HG03097 (cell line): Measurements from ENCODE around the gene ZNF70.

Experiments used
- ATAC-seq: cut with Tn5 transposase; IDR thresholded peaks from one replicate; pipeline ENCODE4 v1.9.1; 2021; ENCODE audit not compliant: unreplicated experiment, low FRiP score

The ZNF70 gene

DNA sequence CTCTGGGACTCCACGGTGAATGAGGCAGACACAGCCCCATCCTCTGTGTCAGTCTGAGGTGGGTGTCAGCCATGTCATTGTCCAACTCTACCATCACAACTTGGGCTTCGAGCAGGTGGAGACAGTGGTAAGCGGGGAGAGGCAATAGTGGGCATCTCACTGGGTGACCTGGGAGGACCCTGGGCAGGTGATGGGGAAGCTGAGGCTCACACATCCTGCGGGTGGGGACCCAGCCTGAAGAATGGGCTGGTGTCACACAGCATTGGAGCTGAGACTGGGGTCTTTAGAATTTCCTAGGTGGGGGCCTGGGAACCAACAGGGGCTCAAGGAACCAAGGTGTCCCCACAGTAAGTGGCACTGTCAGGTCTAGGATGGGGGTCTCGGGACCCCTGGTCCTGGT lies 28.8 kb upstream of the ZNF70 start:
- ATAC-seq: no peak

DNA sequence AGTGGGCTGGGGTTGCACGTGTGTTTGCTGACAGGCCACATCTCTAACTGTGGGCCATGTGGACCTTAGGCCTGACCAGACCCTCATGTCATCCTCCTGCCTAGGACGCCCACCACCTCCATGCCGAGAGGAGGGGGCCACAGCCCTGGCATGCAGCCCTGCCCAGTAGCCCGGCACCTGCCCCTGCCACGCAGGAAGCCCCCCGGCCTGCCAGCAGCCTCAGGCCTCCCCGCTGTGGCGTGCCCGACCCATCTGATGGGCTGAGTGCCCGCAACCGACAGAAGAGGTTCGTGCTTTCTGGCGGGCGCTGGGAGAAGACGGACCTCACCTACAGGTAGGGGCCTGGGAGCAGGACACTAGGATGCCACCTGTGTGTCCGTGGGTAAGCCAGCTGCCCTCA lies 28.2 kb upstream of the ZNF70 start:
- no peak for ATAC-seq

DNA sequence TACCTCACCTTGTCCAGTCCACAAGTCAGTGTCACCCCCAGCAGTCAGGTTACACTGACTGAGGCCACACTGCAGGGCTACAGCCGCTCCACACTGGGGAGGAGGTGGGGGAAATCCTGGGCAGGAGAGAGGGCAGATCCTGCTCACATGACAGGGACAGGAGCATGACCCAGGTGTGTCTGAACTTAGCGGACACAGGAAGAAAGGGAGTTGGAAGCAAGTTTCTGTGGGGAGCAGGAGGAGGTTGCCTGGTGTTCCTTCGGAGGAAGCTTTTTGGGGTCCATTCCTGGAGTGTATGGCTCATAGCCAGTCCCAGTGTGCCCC lies 27.6 kb upstream of the ZNF70 start:
- no peak for ATAC-seq

DNA sequence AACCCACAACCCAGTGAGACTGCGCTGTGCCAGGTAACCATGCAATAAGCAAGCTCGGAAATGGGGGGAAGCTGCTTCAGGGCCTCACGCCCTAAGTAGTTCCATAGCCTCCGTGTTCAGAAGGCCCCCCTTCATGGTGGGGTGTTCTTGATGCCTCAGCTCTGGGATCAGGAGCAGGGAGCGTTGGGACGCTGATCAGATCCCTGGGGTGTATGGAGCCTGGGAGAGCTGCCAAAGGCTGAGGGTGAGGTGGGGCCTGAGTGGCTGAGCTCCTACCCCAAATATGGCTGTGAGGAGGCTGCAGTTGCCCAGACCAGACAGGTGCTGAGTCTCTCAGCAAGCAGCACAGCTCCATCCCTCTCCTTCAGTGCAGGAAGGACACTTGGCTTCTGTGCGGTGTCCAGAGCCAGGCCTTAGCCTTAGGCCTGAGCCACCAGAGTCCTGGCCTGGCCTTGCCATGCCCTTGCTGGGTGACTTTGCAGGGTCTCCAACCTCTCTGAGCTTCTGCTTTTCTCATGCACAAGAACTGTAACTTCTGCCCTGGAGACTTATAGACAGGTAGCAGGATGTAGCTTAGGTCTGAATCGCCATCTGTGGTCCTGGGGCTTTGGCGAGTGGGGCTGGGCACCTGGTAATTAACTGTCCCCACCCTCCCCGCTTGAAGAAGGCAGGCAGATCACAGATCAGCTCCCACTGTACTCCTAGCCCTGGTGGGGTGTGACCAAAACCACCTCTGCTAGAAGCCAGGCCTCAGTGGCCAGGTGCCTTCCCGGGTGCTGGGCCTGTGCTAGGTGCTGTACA lies 27.1 kb upstream of the ZNF70 start:
- no peak for ATAC-seq

DNA sequence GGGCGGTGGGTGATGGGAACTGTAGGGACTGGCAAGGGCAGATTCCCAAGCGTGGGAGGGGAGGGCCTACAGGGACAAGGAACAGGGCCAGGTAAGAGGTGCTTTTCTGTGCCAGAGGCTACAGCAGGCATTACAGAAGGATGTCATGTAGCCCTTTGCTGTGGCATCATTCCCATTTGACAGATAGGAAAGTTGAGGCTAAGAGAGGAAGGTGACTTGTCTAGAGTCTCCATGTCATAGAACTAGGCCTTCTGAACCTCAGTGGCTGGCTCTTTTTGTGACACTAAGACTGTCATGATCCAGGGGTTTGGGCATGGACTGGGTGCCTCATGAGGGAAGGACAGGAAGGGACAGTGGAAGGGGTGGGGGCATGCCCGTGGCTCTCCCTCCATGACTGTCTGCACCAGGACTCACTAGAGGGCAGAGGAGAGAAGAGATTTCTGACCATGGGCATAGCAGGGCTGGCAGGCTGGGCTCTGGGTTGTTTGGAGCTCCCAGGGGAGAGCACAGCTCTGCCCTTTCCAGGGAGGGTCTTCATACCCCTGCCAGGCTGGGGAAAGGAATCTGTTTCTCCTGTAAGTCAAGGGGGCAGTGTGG lies 25.0 kb upstream of the ZNF70 start:
- no peak for ATAC-seq

DNA sequence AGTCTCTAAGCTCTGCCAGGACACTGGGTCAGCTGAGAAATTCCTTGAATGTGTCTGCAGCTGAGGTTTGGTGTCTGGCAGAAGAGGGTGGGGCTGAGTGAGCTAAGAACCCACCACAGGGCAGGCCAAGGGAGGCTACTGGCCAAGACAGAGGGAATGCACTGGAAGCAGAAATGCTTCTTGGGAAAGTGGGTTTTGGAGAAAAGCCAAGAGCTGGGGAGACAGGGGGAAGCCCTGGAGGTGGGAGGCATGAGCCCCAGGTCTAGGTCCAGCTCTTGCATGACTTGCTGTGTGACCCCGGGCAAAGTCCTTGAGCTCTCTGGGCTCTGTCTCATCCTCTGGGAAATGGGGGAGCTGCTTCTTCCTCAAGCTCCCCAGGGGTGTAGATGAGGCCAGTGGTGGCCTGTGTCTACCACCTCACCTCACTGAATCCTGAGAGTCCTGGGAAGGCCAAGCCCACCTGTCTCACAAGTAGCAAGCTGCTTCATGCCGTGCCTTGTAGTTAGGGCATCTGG lies 24.1 kb upstream of the ZNF70 start:
- no peak for ATAC-seq

DNA sequence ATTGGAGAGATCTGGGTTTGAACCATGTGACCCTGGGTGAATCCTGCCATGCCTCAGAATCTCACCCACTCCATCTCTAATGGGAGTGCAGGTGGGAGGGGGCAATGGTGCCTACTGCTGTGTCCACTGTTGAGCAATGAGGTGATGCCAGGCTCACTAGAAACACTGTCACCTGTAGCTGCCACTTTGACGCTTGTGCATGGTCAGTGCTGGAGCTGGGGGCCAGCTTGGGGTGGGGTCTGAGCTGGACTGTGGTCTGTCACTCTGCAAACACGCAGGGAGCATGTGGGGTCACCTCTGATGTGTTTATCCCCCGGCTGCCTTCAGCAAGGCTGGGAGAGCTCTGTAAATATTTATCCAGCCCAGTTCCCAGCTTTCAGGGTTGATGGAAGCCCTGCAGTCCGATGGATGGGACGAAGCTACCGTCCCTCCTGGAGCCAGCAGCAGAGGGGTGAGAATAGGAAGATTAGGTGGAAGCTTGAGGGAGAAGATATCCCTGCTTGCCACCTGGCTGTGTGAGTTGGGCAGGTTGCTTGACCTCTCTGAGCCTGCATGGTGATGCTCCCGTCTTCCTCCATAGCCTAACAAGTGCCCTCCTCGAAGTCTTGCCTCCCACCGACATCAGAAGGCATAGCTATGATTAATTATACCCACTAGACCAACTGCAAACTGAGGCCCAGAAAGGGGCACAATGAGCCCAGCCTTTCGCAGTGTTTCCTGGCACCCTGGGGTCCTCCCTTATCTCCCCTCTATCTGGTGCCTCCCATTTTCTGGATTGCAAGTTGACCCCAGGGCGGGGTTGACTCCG lies 23.4 kb upstream of the ZNF70 start:
- ATAC-seq: no peak

DNA sequence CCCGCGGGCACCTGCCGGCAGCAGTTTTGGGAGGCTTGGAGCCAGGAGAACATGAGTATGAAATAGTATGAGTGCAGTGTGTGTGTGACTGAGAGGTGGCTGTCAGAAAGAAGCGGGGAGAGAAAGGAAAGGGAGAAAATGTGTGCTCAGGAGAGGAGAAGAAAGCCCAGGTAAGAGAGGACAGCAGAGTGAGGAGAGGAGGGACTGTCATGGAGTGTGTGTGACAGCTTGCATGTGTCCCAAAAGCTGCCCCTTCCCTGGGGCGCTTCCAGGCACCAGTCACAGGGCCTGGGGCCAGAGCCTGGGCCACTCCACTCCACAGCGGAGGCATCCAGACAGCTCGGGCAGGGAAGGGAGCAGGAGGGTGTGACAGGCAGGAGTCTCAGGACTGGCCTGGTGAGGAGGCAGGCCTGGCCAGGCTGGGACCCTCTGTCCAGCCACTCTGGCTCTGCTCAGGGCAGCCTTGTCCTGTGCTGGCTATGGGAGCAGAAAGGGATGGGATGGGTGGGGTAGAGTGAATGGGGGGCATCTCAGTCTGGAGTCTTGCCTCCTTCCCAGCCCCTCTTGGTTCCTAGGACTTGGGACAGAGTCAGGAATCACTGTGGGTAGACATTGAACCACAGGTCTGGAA lies 22.7 kb upstream of the ZNF70 start:
- no peak for ATAC-seq

DNA sequence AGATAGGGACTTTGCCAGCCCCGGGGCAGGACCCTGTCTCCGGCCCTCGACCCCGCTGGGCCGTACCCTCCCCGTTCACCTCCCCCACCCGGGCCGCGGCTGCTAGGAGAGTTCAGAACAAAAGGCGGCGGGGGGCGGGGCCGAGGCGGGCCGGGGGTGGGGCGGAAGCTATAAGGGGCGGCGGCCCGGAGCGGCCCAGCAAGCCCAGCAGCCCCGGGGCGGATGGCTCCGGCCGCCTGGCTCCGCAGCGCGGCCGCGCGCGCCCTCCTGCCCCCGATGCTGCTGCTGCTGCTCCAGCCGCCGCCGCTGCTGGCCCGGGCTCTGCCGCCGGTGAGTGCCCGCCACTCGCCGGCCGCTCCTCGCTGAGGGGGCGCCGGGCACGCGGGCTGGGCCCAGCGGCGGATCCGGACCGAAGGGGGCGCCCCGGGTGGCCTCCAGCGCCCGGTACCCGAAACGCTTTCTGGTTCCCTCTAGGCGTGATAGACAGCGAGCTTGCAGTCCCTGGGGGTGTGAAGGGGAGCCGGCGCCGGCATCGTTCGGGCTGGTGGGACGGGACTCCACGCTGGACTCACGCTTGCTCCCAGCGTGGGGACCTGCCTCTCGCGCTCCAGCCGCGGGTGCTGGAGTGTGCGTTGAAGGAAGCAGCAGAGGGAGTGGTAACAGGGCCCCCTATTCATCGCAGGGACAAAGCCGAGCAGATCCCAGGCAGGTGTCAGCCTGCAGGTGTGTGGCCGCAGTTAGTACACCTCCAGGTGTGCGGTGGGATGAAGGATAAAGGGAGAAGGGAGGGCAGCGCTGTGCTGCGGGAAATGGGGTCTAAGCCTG lies 21.9 kb upstream of the ZNF70 start, which contains the start of gene MMP11:
Gene MMP11, plus strand, starts transcription at position 201 of the 825 bp plus-strand sequence. Its CDS starts 22 bp downstream, at position 223.
- no peak for ATAC-seq

DNA sequence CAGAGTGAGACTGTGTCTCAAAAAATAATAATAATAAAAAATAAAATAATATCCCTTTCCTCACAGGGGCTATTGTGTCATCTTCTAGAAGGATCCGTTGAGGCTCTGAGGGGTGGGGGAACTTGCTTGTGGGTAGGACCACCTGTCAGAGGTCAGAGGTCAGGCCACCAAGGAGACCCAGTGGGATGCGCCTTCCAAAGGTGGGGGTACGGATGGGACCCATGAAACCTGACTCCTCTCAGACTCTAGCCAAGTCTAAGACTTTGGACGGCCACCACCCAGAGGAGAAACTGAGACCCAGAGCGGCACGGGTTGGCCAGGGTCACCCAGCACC lies 21.4 kb upstream of the ZNF70 start:
- no peak for ATAC-seq

DNA sequence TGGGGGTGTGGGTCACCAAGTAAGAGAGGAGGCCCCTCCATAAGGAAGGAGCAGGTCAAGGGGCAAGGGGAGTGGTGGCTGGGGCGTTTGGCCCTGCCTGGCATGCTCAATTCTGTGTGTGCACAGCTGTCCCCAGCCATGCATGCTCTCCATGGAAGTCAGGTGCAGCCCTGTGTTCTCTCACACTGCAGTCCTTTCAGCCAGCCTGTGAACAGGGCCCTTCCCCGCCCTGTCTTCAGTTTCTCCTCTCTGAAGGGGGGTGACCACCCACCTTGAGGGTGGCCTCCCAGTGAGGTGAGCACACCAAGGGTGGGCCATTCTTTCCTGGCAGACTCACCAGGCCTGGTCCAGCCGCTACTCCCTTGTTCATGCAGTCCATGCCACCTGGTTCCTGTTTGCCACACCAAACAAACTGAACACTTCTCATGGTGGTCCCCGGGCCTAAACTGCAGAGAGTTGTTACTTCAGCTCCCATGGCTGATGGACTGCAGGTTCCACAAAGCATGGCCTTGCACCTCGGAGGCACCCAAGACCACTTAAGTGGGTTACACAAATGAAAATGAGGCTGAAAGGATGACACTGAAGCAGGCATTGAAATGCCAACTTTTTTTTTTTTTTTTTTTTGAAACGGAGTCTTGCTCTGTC lies 18.5 kb upstream of the ZNF70 start:
- ATAC-seq: no peak

DNA sequence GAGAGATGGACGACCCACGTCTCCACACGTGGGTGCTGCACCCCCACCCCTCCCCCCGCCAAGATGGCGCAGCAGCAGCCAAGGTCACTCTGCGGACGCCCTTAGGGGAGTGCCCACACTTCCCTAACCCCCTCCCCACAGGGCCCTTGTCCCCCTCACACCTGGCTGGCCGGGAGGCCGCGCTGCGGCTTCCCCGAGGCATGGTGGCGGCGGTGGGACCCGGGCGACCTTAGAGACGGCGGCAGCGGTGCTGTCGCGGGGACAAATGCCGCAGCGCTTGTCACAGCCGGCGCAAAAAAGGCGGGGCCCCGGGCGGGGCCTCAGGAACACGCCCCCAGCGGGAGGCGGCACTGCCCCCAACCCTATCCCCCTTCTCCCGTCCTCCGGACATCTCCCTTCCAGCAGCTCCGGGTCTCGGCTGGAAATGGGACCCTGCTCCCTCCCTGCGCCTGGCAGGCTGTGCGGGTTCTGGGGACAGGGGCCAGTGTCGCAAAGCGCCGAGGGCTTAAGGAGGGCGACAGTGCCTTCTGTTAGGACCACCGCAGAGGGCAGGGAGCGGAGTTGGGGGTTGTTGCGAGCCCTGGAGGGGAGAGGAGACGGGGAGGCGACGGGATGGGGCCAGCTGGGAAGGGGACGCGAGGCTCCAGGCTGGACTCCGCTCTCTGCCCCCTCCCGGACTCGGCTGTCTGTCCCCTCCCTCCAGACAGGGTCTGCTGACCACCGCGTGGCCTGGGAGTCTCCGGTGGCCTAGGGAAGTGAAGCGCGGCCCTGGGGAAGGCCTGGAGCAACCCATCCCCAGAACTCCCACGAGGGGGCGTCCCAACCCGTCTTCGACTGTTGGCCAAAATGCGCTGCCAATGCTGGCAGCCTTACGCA lies 17.0 kb upstream of the ZNF70 start, which contains the start of gene CHCHD10:
Gene CHCHD10, minus strand, starts transcription at position 300 of the 876 bp plus-strand sequence. Its CDS starts 98 bp downstream, at position 202.
- no peak for ATAC-seq

DNA sequence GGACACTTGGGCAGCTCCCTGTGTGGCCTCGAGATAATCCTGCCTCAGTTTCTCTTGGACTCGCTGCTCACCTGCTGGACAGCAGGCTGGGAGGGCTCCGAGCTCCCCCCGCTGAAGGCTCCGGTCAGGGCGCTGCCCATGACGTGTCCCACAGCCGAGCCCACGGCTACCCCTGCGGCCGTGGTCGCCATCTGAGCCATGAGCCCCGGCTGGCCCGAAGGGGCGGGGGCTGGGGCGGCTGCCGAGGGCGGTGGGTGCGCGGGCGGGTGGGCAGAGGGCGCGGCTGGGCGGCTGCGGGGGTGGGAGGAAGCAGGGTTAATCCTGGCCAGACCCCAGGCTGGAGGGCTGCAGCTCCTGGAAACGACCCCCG lies 16.4 kb upstream of the ZNF70 start:
- ATAC-seq: no peak

DNA sequence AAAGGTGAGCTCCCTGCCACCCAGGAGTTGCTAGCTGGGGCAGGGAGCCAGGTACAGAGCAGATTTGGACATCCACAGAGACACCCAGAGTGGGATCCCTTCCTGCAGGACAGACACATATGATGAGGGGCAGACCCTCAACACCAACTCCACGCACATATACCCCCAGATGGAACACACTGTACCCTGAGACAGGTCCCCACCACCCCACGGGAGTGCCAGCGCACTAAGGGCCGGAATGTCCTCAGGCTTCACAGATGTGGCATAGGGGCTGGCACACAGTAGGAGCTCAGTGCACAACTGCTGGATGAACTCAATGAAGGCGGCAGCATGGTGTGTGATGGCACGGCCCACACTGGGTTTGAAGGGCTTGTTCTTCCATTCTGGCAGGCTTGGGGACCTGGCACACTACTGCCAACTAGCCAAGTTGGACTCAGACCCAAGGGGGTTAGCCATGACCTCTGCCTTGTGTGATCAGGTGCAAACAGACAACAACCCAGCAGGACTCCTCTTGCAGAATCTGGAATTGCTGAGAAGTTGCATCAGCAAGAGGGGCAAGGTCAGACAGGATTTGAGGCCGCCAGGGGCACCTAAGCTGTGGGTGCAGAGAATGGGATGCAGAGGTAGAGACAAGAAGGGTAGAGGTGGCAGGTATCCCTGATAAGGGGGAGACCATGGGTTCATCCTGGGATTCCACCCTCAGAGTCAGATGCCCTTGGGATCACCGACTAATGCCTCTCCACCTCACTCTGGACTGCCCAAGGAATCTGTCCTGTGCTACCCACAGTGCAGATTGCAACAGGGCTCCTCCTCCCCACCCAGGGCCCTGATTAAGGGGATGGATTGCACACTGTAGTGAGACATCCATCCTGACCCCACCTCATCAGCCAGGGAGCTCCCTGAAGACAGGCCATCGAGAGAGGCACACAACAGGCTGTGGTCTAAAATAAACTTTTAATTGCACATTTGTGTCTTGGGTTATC lies 14.3 kb upstream of the ZNF70 start:
- ATAC-seq: no peak

DNA sequence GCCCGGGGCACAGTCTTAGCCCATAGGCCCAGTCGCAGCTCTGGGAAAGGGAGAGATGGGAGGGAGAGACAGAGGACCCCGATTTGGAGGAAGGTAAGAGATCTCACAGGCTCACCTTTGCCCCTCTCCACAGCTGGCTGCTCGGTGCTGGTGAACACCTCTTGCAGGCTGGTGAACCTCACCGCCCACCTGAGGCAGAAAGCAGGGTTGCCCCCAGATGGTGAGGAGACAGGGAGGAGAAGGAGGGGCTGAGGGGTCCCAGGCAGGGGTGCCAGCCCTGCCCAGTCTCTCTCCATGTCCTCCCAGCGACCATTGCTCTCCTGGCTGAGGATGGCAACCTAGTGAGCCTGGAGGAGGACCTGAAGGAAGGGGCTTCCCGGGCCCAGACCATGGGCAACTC lies 13.0 kb upstream of the ZNF70 start:
- ATAC-seq: no peak

DNA sequence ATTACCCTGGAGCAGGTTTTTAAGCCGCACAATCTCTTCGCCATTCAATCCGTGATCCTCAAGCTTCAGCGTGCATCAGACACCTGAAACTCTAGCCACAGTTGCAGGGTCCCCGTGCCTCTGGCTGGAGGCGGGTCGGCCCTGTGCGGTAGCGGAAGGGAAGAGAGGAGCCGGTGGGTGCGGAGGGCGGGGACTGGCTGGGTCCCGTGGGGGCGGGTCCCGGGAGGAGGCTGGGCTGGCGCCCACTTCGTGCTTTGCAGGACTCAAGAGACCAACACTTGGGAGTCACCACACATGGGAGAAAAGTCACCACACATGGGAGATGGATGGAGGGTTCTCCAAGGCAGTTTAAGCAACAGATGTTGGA lies 12.7 kb upstream of the ZNF70 start:
- ATAC-seq: no peak

DNA sequence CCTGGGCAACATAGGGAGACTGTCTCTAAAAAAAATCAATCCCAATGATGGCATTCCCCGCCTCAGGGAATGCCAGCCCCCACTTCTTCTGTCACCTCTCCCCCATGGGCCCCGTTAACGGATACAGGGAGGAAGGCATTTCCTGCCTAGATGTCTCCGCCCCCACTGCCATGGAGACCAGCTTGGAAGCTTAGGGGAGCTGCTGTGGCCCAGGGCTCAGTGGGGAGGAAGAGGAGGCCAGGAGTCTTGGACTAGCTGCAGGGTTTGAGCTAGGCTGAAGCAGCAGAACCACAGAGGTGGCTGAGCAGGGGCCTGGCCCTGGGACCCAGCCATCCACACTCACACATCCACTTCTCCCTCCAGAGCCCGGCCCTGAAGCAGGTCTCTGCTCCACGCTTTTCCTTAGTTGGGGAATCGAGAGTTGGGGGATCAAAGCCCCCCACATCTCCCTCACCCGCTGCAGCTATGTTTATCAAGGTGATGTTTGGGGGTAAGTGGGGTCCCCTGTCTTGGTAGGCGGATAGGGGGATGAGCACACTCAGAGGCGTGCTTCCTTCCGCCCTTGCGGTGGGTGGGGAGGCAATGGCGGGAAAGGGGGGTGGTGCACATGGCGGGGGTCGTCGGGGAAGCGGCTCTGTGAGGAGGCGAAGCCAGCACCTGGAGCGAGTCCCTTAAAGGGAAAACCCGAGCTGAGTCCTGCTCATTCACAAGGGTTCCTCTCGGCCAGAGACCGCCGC lies 12.1 kb upstream of the ZNF70 start, which contains the start of gene C22orf15:
Gene C22orf15, plus strand, starts transcription at position 149 of the 737 bp plus-strand sequence. Its CDS starts 317 bp downstream, at position 466.
- no peak for ATAC-seq
